ENCODE measurements around the gene KLC1. TPM values are rescaled to one million over a fixed set of nuclear protein-coding genes. Genes with fewer than 3 reads are reported as not detected.

KLC1 gene
- total RNA-seq, 5 donors from 2014 or later (not counting 1 experiment from before 2014, with no cell fraction given) = 177 to 241 (median 219) TPM

- ChIA-PET CTCF (no interaction called here), POLR2A (no interaction called here)
- Histone ChIP-seq H3K27me3 (replicated peaks in 1 of 2; ENCODE audit: control insufficient read depth in 2 of 2, extremely low read depth in 1 of 2, insufficient read depth in 2 of 2, low read length in 1 of 2) (no peaks in the 10 kb centered on the region), H3K4me1 (ENCODE audit: control insufficient read depth in 1 of 2, extremely low read depth in 1 of 2, insufficient read depth in 2 of 2, low read length in 2 of 2) (peaks cover 0 to 29% of the 10 kb centered on the region in 2 experiments), H3K4me3 (ENCODE audit: control insufficient read depth in 1 of 2, extremely low read depth in 1 of 2, low read length in 1 of 2) (no peak overlapping the region), H3K9me3 (no peaks in the 10 kb centered on the region), H3K27ac (ENCODE audit: low read length) (no peak overlapping the region), H3K36me3 (ENCODE audit: control insufficient read depth in 2 of 2, extremely low read depth in 1 of 2, insufficient read depth in 1 of 2, low read length in 1 of 2) (peaks cover 2 to 5% of the 10 kb centered on the region in 2 donors)
- H3K27ac Mint-ChIP-seq = no peak overlapping the region
- no peaks in the 10 kb centered on the region for H3K9me3 Mint-ChIP-seq
- H3K27me3 Mint-ChIP-seq = no peaks in the 10 kb centered on the region
- no peak overlapping the region for H3K4me3 Mint-ChIP-seq
- DNase-seq = no peak
- peaks cover 10% of the 10 kb centered on the region for H3K36me3 Mint-ChIP-seq
- ATAC-seq (replicated peaks in 1 of 4) = no peak
- peaks cover 43 to 61% (median 55%) of the 10 kb centered on the region in 3 donors for H3K4me1 Mint-ChIP-seq
- WGBS (ENCODE audit: insufficient coverage) = 100% methylated on average over 2 of the region's 4 CpGs
Measured at GRCh38 chr14:103641161-103641560, 12.2 kb downstream of the KLC1 start.

- Mint-ChIP-seq H3K4me3 (no peak overlapping the region), H3K27ac (no peak overlapping the region), H3K27me3 (no peaks in the 10 kb centered on the region), H3K9me3 (no peaks in the 10 kb centered on the region), H3K36me3 (peaks cover 4% of the 10 kb centered on the region), H3K4me1 (peaks cover 34 to 49% (median 48%) of the 10 kb centered on the region in 3 donors)
- Histone ChIP-seq H3K27me3 (replicated peaks in 1 of 2; ENCODE audit: control insufficient read depth in 2 of 2, extremely low read depth in 1 of 2, insufficient read depth in 2 of 2, low read length in 1 of 2) (no peaks in the 10 kb centered on the region), H3K9me3 (no peaks in the 10 kb centered on the region), H3K4me1 (ENCODE audit: control insufficient read depth in 1 of 2, extremely low read depth in 1 of 2, insufficient read depth in 2 of 2, low read length in 2 of 2) (peaks cover 0 to 14% of the 10 kb centered on the region in 2 experiments), H3K4me3 (ENCODE audit: control insufficient read depth in 1 of 2, extremely low read depth in 1 of 2, low read length in 1 of 2) (no peak overlapping the region), H3K27ac (ENCODE audit: low read length) (no peak overlapping the region), H3K36me3 (ENCODE audit: control insufficient read depth in 2 of 2, extremely low read depth in 1 of 2, insufficient read depth in 1 of 2, low read length in 1 of 2) (peaks cover 0 to 8% of the 10 kb centered on the region in 2 donors)
- no CpG with 5 or more reads among the region's 3 CpGs for WGBS (ENCODE audit: insufficient coverage)
- ChIA-PET CTCF (interaction anchor here in 1 of 2 donors (0.6 kb wide), 1 partner anchor 140 kb away, joined by 3 read pairs; no protein-coding TSS in a partner anchor), POLR2A (no interaction called here)
- DNase-seq (no peak), ATAC-seq (replicated peaks in 1 of 4) (no peak)
Measured at GRCh38 chr14:103646189-103646588, 17.2 kb downstream of the KLC1 start.

DNA sequence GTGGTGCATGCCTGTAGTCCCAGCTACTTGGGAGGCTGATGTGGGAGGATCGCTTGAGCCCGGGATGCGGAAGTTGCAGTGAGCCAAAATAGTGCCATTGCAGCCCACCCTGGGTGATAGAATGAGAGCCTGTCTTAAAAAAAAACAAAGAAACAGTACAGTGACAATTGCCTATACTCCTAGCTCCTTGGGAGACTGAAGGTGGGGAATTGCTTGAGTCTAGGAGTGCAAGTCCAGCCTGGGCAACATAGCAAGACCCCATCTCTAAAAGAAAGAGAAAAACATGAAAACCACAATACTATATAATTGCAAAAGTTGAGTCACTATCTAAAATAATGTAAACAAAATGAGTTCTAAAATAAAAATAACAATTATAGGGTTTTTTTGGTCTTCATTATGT lies 20.0 kb downstream of the KLC1 start:
- Mint-ChIP-seq H3K36me3 (no peaks in the 10 kb centered on the region), H3K27me3 (no peaks in the 10 kb centered on the region), H3K9me3 (no peaks in the 10 kb centered on the region), H3K27ac (no peak overlapping the region), H3K4me1 (peaks cover 33 to 47% (median 44%) of the 10 kb centered on the region in 3 donors), H3K4me3 (no peak overlapping the region)
- H3K36me3 ChIP-seq (ENCODE audit: control insufficient read depth in 2 of 2, extremely low read depth in 1 of 2, insufficient read depth in 1 of 2, low read length in 1 of 2) = peaks cover 0 to 20% of the 10 kb centered on the region in 2 donors
- H3K27me3 ChIP-seq (replicated peaks in 1 of 2; ENCODE audit: control insufficient read depth in 2 of 2, extremely low read depth in 1 of 2, insufficient read depth in 2 of 2, low read length in 1 of 2) = no peaks in the 10 kb centered on the region
- H3K27ac ChIP-seq (ENCODE audit: low read length) = no peak overlapping the region
- H3K4me1 ChIP-seq (ENCODE audit: control insufficient read depth in 1 of 2, extremely low read depth in 1 of 2, insufficient read depth in 2 of 2, low read length in 2 of 2) = peaks cover 0 to 14% of the 10 kb centered on the region in 2 experiments
- POLR2A ChIA-PET = interaction anchor here (0.7 kb wide), 2 partner anchors 16 to 398 kb away, joined by 9 to 12 read pairs; no protein-coding TSS in a partner anchor
- ATAC-seq (replicated peaks in 1 of 4) (no peak), DNase-seq (no peak)
- CTCF ChIA-PET = interaction anchor here in 1 of 2 donors (0.5 to 0.6 kb wide), 2 partner anchors 75 to 1544 kb away, joined by 3 to 4 read pairs; no protein-coding TSS in a partner anchor
- no peaks in the 10 kb centered on the region for H3K9me3 ChIP-seq
- 100% methylated on average over 3 of the region's 3 CpGs for WGBS (ENCODE audit: insufficient coverage)
- H3K4me3 ChIP-seq (ENCODE audit: control insufficient read depth in 1 of 2, extremely low read depth in 1 of 2, low read length in 1 of 2) = no peak overlapping the region

GRCh38 chr14:103650213-103650612 lies 21.2 kb downstream of the KLC1 start:
- no peak overlapping the region for H3K4me3 ChIP-seq (ENCODE audit: control insufficient read depth in 1 of 2, extremely low read depth in 1 of 2, low read length in 1 of 2)
- no peak overlapping the region for H3K4me3 Mint-ChIP-seq
- CTCF ChIA-PET = interaction anchor here in 1 of 2 donors (0.7 kb wide), 1 partner anchor 926 kb away, joined by 3 read pairs; no protein-coding TSS in a partner anchor
- no peaks in the 10 kb centered on the region for H3K9me3 ChIP-seq
- ATAC-seq (replicated peaks in 1 of 4) (no peak), DNase-seq (no peak)
- no peaks in the 10 kb centered on the region for H3K9me3 Mint-ChIP-seq
- POLR2A ChIA-PET = interaction anchor here in 1 of 2 donors (0.7 kb wide), 1 partner anchor 24 kb away, joined by 5 read pairs; no protein-coding TSS in a partner anchor
- H3K27me3 ChIP-seq (replicated peaks in 1 of 2; ENCODE audit: control insufficient read depth in 2 of 2, extremely low read depth in 1 of 2, insufficient read depth in 2 of 2, low read length in 1 of 2) = no peaks in the 10 kb centered on the region
- peaks cover 35 to 42% (median 42%) of the 10 kb centered on the region in 3 donors for H3K4me1 Mint-ChIP-seq
- peaks cover 5% of the 10 kb centered on the region for H3K36me3 Mint-ChIP-seq
- H3K27me3 Mint-ChIP-seq = no peaks in the 10 kb centered on the region
- no peak overlapping the region for H3K27ac ChIP-seq (ENCODE audit: low read length)
- 100% methylated on average over 1 of the region's 4 CpGs for WGBS (ENCODE audit: insufficient coverage)
- peaks cover 0 to 7% of the 10 kb centered on the region in 2 experiments for H3K4me1 ChIP-seq (ENCODE audit: control insufficient read depth in 1 of 2, extremely low read depth in 1 of 2, insufficient read depth in 2 of 2, low read length in 2 of 2)
- H3K27ac Mint-ChIP-seq = no peak overlapping the region
- H3K36me3 ChIP-seq (ENCODE audit: control insufficient read depth in 2 of 2, extremely low read depth in 1 of 2, insufficient read depth in 1 of 2, low read length in 1 of 2) = peaks cover 4 to 29% of the 10 kb centered on the region in 2 donors

DNA sequence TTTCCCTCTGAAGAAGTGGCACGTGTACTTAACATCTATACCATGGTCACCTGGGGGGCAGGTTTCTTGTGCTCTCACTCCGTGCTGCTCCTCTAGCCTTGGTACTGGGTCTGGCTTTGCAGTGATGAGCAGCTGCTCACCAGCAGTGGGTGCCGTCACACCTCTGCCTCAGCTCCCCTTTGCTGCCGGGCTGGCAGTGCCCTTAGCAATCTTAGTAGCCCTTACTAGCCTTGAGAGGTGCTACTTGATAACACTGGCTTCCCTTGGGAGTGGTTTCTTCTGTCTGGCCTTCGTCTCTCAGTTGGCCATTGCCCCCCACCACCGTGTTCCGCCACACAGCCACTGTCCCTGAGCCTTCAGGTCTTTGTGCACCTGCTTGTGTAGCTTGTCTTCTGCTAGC lies 22.6 kb downstream of the KLC1 start:
- POLR2A ChIA-PET = interaction anchor here in 1 of 2 donors (0.6 kb wide), 1 partner anchor 16 kb away, joined by 3 read pairs; no protein-coding TSS in a partner anchor
- Mint-ChIP-seq H3K4me1 (peaks cover 26 to 37% (median 34%) of the 10 kb centered on the region in 3 donors), H3K4me3 (no peak overlapping the region), H3K36me3 (peaks cover 12% of the 10 kb centered on the region), H3K9me3 (no peaks in the 10 kb centered on the region), H3K27ac (no peak overlapping the region), H3K27me3 (no peaks in the 10 kb centered on the region)
- H3K4me1 ChIP-seq (ENCODE audit: control insufficient read depth in 1 of 2, extremely low read depth in 1 of 2, insufficient read depth in 2 of 2, low read length in 2 of 2) = peaks cover 0 to 6% of the 10 kb centered on the region in 2 experiments
- no peaks in the 10 kb centered on the region for H3K27me3 ChIP-seq (replicated peaks in 1 of 2; ENCODE audit: control insufficient read depth in 2 of 2, extremely low read depth in 1 of 2, insufficient read depth in 2 of 2, low read length in 1 of 2)
- H3K4me3 ChIP-seq (ENCODE audit: control insufficient read depth in 1 of 2, extremely low read depth in 1 of 2, low read length in 1 of 2) = no peak overlapping the region
- no peak for ATAC-seq (replicated peaks in 1 of 4)
- CTCF ChIA-PET = interaction anchor here in 1 of 2 donors (0.7 kb wide), 1 partner anchor 662 kb away, joined by 3 read pairs; no protein-coding TSS in a partner anchor
- H3K9me3 ChIP-seq = no peaks in the 10 kb centered on the region
- no peak overlapping the region for H3K27ac ChIP-seq (ENCODE audit: low read length)
- H3K36me3 ChIP-seq (ENCODE audit: control insufficient read depth in 2 of 2, extremely low read depth in 1 of 2, insufficient read depth in 1 of 2, low read length in 1 of 2) = peaks cover 4 to 43% of the 10 kb centered on the region in 2 donors
- no peak for DNase-seq
- 89% methylated on average over 3 of the region's 7 CpGs for WGBS (ENCODE audit: insufficient coverage)

GRCh38 chr14:103652806-103653205 lies 23.8 kb downstream of the KLC1 start:
- 90% methylated on average over 2 of the region's 3 CpGs for WGBS (ENCODE audit: insufficient coverage)
- ATAC-seq (replicated peaks in 1 of 4) = no peak

More at GRCh38 chr14:103652806-103653205, 23.8 kb downstream of the KLC1 start:
- no peak overlapping the region for H3K4me3 ChIP-seq (ENCODE audit: control insufficient read depth in 1 of 2, extremely low read depth in 1 of 2, low read length in 1 of 2)
- H3K36me3 Mint-ChIP-seq = peaks cover 16% of the 10 kb centered on the region
- peaks cover 26 to 34% (median 30%) of the 10 kb centered on the region in 3 donors for H3K4me1 Mint-ChIP-seq
- H3K27ac Mint-ChIP-seq = no peak overlapping the region
- H3K4me3 Mint-ChIP-seq = no peak overlapping the region
- H3K4me1 ChIP-seq (ENCODE audit: control insufficient read depth in 1 of 2, extremely low read depth in 1 of 2, insufficient read depth in 2 of 2, low read length in 2 of 2) = peaks cover 0 to 6% of the 10 kb centered on the region in 2 experiments
- no peaks in the 10 kb centered on the region for H3K9me3 Mint-ChIP-seq
- peaks cover 4 to 55% of the 10 kb centered on the region in 2 donors for H3K36me3 ChIP-seq (ENCODE audit: control insufficient read depth in 2 of 2, extremely low read depth in 1 of 2, insufficient read depth in 1 of 2, low read length in 1 of 2)
- H3K27me3 ChIP-seq (replicated peaks in 1 of 2; ENCODE audit: control insufficient read depth in 2 of 2, extremely low read depth in 1 of 2, insufficient read depth in 2 of 2, low read length in 1 of 2) = no peaks in the 10 kb centered on the region
- no peak for DNase-seq
- POLR2A ChIA-PET = interaction anchor here in 1 of 2 donors (0.6 kb wide), 1 partner anchor 100 kb away, joined by 3 read pairs; no protein-coding TSS in a partner anchor
- H3K9me3 ChIP-seq = no peaks in the 10 kb centered on the region
- no peak overlapping the region for H3K27ac ChIP-seq (ENCODE audit: low read length)
- H3K27me3 Mint-ChIP-seq = no peaks in the 10 kb centered on the region
- CTCF ChIA-PET = interaction anchor here (0.5 to 0.7 kb wide), 2 partner anchors 10 to 84 kb away, joined by 3 to 4 read pairs; no protein-coding TSS in a partner anchor

All from T-cell (primary cell).